Retinal pigment epithelial cell (primary cell): ENCODE data around the gene TMED10.

Source experiments
- DNase-seq: peaks from one replicate; pipeline ENCODE4 v3.0.0-alpha.2; 2010; ENCODE audit warnings: low read depth
- H3K4me3 ChIP-seq: 2 replicates; pipeline ENCODE4 v1.5.1; 2011; ENCODE audit warnings: mild to moderate bottlenecking, low read length, control low read depth, moderate library complexity
- CTCF ChIP-seq: conservative IDR thresholded peaks from 2 replicates; pipeline ENCODE4 v1.5.1; 2011; ENCODE audit warnings: low read depth, low read length, control low read depth, inconsistent platforms

TMED10 gene

DNA sequence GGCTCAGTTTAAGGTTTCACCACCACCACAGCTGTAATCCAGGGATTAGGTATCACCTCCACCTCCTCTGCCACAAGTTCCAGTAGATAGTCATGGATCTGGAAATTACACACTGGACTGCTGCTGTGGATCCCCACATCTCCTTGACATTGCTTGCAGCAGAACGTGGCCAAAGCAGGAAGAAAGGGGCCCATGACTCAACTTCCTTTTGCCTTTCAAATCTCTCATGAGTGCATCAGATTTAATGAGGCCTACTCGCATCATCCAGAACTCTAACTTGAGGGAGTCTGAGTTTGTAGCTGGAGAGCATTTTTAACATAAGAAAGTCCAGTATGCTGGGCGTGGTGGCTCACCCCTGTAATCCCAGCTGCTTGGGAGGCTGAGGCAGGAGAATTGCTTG is 29.2 kb upstream of the TMED10 start:
- no peak overlapping the region for H3K4me3 ChIP-seq
- no peak for TF ChIP-seq CTCF
- no peak for DNase-seq

GRCh38 chr14:75204116-75204515 is 27.7 kb upstream of the TMED10 start:
- no peak for TF ChIP-seq CTCF
- DNase-seq: no peak

DNA sequence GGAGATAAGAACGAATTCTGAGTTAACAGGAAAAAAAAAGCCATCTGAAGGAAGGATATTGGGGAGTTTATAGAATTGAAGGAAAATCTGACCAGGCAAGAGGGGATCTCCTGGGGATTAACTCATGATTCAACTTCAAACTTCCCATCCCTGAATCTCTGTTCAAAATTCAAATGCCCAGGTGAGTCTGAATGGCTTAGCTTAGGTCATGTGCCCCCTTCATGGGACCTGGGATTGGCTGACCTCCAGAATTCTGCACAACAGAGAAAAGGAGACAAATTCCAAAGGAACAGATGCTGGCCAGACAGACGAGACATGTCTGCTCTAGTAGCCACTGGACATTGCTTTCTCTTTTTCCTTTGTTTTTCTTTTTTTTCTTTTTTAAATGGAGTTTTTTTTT is 26.2 kb upstream of the TMED10 start:
- no peak for DNase-seq
- H3K4me3 ChIP-seq: no peak overlapping the region
- TF ChIP-seq CTCF: no peak

More at GRCh38 chr14:75204116-75204515, 27.7 kb upstream of the TMED10 start:
- no peak overlapping the region for H3K4me3 ChIP-seq

DNA sequence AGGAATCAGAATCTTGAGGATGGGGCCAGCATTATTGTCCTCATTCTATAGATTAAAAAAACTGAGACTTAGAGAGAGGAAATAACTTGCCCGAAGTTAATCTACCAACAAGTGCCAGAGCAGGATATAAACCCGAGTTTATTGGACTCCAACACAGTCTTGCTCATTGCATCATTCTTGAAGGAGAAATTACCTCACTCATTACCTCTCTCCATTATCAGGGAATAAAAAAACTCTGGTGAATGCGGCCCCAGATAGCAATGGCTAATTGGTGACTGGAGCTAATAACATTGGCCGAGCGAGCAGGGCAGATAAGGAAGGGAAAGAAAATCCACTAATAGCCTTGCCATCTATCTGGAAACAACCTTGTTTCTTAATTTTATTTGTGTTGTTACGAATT is 24.7 kb upstream of the TMED10 start:
- no peak overlapping the region for H3K4me3 ChIP-seq
- DNase-seq: no peak
- TF ChIP-seq CTCF: no peak

DNA sequence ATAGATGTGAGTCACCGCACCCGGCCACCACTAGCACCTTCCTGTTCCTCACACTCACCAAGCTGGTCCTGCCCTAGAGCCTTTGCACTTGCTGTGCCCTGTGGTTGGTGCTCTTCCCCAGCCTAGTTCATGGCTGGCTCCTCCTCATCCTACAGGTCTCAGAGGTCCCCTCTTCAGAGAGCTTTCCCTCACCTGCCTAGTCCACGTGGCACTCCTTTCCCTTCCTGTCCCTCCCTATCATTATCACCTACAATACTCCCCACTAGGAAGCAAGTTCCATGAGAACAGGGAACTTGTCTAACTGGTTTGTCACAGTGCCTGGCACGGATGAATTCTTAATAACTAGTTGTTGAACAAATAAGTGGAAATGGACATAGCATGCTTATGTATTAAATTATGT is 24.0 kb upstream of the TMED10 start:
- H3K4me3 ChIP-seq: no peak overlapping the region
- no peak for TF ChIP-seq CTCF
- DNase-seq: no peak

DNA sequence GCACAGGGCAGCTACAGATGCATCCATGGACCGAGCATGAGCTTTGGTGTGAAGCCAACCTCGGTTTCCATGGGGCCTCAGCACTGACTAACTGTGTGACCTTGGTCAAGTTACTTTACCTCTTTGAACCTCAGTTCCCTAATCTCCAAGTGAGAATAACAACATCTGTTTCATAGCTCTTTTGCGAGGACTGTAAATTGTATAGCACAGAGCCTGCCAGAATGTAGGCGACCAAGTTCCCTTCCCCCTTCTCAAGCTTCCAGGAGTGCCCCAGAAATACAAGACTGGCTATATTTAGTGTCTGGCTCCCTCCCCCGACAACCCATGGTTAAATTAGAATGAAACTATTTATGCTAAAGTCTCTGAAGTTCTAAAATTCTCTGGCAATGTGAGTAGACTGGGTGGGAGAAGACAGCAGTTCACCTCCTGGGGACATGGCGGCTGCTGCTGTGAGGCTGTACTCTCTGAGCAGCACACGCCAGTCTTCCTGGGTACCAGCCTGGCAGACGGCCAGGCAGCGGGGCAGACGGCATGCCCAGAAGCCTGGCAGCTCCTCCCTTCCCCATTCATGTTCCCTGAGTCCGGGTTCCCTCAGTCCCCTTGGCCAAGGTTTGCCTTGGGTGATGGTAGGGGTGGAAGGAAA is 22.0 kb upstream of the TMED10 start:
- no peak overlapping the region for H3K4me3 ChIP-seq
- TF ChIP-seq CTCF: no peak
- DNase-seq: no peak

GRCh38 chr14:75197338-75197737 is 20.9 kb upstream of the TMED10 start:
- no peak overlapping the region for H3K4me3 ChIP-seq
- no peak for TF ChIP-seq CTCF
- no peak for DNase-seq
